HS-27A (cell line): ENCODE measurements around the gene TARS3.

Experiments used
- DNase-seq: peaks from one replicate; pipeline ENCODE4 v3.0.0-alpha.2; 2012; ENCODE audit warnings: low read depth, missing footprints

TARS3 gene

DNA sequence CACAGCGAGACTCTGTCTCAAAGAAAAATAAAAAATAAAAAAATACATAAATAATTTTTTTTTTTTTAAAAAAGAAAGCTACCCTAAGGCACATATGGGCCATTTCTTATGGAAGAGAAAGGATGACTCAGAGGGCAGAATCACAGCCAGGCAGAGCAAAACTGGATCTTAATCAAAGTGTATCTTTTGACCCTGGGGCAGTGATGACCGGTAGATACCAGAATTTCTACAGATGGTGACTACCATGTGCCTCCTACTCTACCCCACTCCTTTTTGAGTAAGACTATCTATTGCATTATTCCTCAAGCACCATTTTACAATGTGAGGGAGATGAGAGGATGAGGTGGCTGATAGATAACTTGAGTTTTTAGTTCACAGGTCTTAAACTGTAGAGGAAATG is 26.0 kb downstream of the TARS3 start:
- no peak for DNase-seq

- DNase-seq = no peak
These were observed 26.8 kb downstream of the TARS3 start for GRCh38 chr15:101697488-101697887.

DNA sequence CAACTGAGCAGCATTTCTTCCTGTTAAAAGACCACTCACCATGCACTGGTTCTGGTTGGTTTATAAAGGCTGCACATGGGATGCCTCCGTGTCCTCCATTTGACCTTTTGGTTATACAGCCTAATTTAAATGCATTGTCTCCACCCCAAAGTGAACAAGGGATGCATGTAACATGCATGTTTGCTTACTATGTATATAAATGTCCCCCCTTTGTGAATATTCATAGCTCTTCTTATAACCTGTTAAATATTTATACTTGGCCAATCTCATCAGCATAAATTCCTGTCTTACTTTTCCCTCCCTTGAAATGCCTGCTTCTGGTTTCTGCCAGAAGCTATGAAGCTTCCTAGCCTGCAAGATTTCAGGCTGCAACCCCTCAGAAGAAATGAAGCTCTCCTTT is 27.4 kb downstream of the TARS3 start:
- no peak for DNase-seq

DNA sequence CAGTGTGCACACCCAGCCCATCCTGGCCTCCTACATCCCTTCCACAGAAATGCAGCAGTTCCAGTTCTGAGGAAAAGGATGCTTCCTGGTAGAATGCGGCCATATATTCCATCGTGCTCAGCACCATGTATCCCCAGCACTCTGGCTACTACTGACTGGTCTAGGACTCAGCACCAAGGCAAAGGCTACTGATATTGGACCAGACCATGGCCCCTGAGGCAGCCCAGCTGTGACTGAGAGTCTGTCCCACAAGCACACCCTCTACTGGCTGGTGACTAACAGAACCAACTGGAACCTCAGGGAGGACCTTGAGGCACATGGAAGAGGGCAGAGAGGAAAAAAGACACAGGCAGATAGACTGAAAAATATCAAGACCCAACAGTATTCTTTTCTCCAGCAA is 30.0 kb downstream of the TARS3 start:
- no peak for DNase-seq

GRCh38 chr15:101692801-101693598 is 31.3 kb downstream of the TARS3 start:
- no peak for DNase-seq

DNA sequence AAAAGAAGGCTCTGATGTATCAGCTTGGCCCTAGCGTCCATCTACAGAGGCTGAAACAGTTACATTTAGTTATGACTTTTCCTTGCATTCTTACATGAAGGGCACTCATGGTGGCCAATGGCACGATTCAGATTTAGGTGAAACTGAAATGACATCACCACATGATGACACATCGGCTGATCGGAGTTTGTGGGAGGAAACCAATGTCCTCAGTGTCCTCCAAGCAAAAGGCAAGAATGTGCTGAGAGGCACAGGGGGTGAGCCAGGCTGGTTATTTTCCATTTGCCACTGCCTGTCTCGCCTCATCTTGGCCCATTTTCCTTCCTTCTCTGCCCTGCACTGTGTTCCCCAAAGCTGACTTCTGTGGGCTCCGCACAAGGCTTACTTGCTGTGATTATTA is 34.4 kb downstream of the TARS3 start:
- no peak for DNase-seq

- no peak for DNase-seq
These were observed 37.6 kb downstream of the TARS3 start for GRCh38 chr15:101686718-101687117.

GRCh38 chr15:101684877-101685276 is 39.4 kb downstream of the TARS3 start:
- no peak for DNase-seq

- peak; percentile 91 for DNase-seq
These were observed 39.9 kb downstream of the TARS3 start for GRCh38 chr15:101684384-101684783.

- no peak for DNase-seq
These were observed 44.5 kb downstream of the TARS3 start for GRCh38 chr15:101679806-101680205.

- DNase-seq = no peak
These were observed 47.3 kb downstream of the TARS3 start for GRCh38 chr15:101676921-101677329.

DNA sequence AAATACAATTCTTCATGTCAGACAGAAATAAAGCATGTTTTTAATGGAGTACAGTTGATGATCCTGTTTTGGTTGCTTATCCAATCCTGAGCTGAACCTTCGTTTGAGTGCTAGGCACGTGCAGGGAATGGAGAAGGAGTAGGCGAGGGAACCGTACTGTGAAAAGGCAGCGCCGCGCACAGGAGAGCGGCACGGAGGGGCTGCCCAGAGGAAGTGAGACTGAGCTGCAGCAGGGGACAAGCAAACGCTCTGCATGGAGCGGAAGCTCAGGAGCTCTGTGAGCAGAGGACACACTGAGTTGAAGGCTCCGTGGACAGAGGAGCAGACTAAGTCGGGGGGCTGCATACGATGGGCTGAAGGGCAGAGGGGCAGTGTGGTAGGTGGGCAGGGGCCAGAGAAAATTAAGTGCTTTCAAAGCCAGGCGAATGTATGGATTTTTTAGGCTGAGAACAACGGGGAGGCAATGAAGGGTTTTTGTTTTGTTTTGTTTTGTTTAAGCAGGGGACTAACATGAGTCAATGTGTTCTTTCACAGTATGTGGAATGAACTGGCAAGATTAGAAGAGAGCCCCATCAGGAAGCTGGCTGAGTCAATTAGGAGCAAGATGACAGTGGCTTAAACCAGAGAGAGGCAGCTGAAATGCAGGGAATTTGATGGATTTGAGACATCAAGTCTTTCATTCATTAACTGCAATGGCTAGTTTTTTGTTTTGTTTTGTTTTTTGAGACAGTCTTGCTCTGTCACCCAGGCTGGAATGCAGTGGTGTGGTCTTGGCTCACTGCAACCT is 48.3 kb downstream of the TARS3 start:
- no peak for DNase-seq

GRCh38 chr15:101675015-101675414 is 49.3 kb downstream of the TARS3 start:
- DNase-seq = peak; percentile 68

GRCh38 chr15:101672298-101672697 is 52.0 kb downstream of the TARS3 start:
- no peak for DNase-seq

- DNase-seq = no peak
These were observed 54.5 kb downstream of the TARS3 start for GRCh38 chr15:101669744-101670143.

DNA sequence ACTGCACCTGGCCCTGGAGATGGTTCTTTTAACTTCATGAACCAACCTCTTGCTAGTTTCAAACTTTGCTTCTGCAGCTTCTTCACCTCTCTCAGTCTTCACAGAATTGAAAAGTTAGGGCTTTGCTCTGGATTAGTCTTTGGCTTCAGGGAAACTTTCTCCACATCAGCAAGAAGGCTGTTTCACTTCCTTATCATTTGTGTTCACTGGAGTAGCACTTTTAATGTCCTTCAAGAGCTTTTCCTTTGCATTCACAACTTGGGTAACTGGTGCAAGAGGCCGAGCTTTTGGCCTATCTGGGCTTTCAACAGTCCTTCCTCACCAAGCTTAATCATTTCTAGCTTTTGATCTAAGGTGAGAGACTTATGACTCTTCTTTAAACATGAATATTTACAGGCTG is 56.4 kb downstream of the TARS3 start:
- DNase-seq = no peak

DNA sequence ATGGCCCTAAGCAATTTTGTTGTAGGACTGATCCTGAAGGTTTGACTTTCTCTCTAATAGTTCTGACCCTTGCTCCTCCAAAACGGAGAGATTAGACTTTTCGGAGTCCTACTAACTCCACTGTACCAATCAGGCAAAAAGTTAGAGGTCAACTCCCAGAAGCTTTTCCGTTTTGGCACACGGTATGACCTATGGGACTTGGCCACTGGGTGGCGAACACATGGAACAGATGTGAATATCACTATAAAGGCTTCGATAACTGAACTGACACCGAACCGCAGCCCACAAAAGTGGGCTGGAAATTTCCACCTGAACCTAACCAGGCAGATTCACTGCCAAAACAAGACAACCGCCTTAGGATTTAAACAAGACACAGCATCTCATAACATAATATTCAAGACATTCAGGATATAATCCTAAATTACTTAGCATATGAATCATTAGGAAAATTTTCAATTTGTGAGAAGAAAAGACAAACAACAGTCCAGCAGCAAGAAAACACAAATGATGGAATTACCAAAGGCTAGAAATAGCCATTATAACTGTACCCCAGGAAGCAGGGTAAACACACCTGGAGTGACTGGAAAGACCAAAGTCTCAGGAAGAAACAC is 59.9 kb downstream of the TARS3 start:
- DNase-seq = no peak

DNA sequence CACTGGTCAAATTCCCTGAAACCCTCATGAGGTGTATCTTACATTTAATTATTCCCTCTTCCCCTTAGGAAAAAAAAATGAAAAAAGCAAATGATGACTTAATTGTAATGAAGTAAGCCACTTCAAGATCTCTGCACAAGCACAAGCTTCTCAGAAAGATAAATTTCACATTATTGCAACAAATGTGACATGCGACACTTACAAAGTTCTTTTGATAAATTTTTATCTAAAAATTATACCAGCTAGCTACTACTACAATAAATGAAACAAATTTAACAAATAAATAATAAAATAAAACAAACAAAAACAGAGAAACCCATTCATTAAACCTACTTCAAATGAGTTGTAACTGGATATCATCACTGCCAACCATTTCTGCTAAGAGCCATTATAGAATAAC is 62.1 kb downstream of the TARS3 start:
- DNase-seq = no peak

DNA sequence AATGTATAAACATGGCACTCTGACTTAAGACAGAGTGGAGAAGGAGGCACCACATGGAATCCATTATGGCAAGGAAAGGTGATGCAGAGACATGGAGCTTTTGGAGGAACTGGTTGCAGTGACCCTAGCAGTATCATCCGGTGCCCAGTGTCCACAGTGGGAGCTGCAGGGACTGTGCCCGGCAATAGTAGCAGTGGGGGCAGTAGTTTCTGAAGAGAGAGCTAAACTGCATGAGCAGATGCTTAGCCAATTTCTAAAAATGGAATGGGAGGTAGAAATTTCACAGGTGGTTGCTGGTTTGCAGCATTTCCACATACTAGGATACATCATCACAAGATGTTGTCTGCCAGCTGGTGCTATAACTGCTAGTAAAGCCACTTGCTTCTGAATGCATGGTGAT is 64.3 kb downstream of the TARS3 start:
- DNase-seq = no peak

- no peak for DNase-seq
These were observed 66.1 kb downstream of the TARS3 start for GRCh38 chr15:101657968-101658784.

- DNase-seq = no peak
These were observed 67.1 kb downstream of the TARS3 start for GRCh38 chr15:101657171-101657570.
